ENCODE measurements around the gene USP25. TPM values are rescaled to one million over a fixed set of nuclear protein-coding genes. Genes with fewer than 3 reads are reported as not detected.
"Not testable (repeated sequence)": the region's sequence is repeated elsewhere in the genome, so short reads cannot be mapped to it uniquely, and the experiment has no call there.

Gene USP25
- polyA plus RNA-seq, 1 donor = 46.5 TPM

- no peak for DNase-seq
These were observed 1.4 kb downstream of the USP25 start for GRCh38 chr21:15731243-15731613.

GRCh38 chr21:15732290-15732995 is 2.7 kb downstream of the USP25 start:
- DNase-seq = no peak

- DNase-seq = no peak
These were observed 3.2 kb downstream of the USP25 start for GRCh38 chr21:15732996-15733329.

- DNase-seq = no peak
These were observed 5.6 kb downstream of the USP25 start for GRCh38 chr21:15735409-15735808.

- not testable (repeated sequence) for DNase-seq
These were observed 6.1 kb downstream of the USP25 start for GRCh38 chr21:15735931-15736330.

- DNase-seq = not testable (repeated sequence)
These were observed 9.0 kb downstream of the USP25 start for GRCh38 chr21:15738779-15739178.

- no peak for DNase-seq
These were observed 10.6 kb downstream of the USP25 start for GRCh38 chr21:15740383-15740782.

- no peak for DNase-seq
These were observed 11.7 kb downstream of the USP25 start for GRCh38 chr21:15741510-15741909.

GRCh38 chr21:15742052-15742670 is 12.4 kb downstream of the USP25 start:
- DNase-seq = no peak

GRCh38 chr21:15742694-15743093 is 12.9 kb downstream of the USP25 start:
- DNase-seq = no peak

GRCh38 chr21:15743593-15743992 is 13.8 kb downstream of the USP25 start:
- no peak for DNase-seq

- DNase-seq = no peak
These were observed 15.1 kb downstream of the USP25 start for GRCh38 chr21:15744926-15745325.

GRCh38 chr21:15748586-15748985 is 18.8 kb downstream of the USP25 start:
- no peak for DNase-seq

- DNase-seq = no peak
These were observed 19.5 kb downstream of the USP25 start for GRCh38 chr21:15749082-15749860.

GRCh38 chr21:15749861-15750159 is 20.0 kb downstream of the USP25 start:
- DNase-seq = no peak

- no peak for DNase-seq
These were observed 21.3 kb downstream of the USP25 start for GRCh38 chr21:15751037-15751436.

GRCh38 chr21:15751546-15751945 is 21.8 kb downstream of the USP25 start:
- DNase-seq = no peak

- no peak for DNase-seq
These were observed 23.1 kb downstream of the USP25 start for GRCh38 chr21:15752763-15753407.

GRCh38 chr21:15753741-15754140 is 24.0 kb downstream of the USP25 start:
- DNase-seq = no peak

GRCh38 chr21:15754640-15755039 is 24.9 kb downstream of the USP25 start:
- DNase-seq = no peak

- no peak for DNase-seq
These were observed 25.3 kb downstream of the USP25 start for GRCh38 chr21:15755125-15755524.

- DNase-seq = no peak
These were observed 29.7 kb downstream of the USP25 start for GRCh38 chr21:15759469-15759868.

GRCh38 chr21:15761507-15762100 is 31.8 kb downstream of the USP25 start:
- no peak for DNase-seq

Measured in hindlimb muscle (tissue), 1 donor.